IMR-90 (cell line): ENCODE measurements around the gene MEGF11. TPM values are rescaled to one million over a fixed set of nuclear protein-coding genes. Genes with fewer than 3 reads are reported as not detected.
A peak's percentile ranks its signal among the peaks of the same experiment; 100 is the strongest.
"Not testable (repeated sequence)": the region's sequence is repeated elsewhere in the genome, so short reads cannot be mapped to it uniquely, and the experiment has no call there.

Experiments
- ATAC-seq: fragments of 200-7000 bp; cut with Tn5 transposase; 2 replicates; pipeline ENCODE4 v1.9.1; 2020; ENCODE audit warnings: low read depth, mild to moderate bottlenecking, moderate library complexity
- BruUV-seq: library from RNA; stranded (reverse); fragments of 400-500 nt; replicated peaks from 2 replicates; lab custom pipeline; 2021; lab: Mats Ljungman, UMichigan
- CTCF ChIA-PET: fragments of 300-600 bp; formaldehyde crosslinking; extraction: SDS; loops from one replicate; lab custom pipeline; 2021; ENCODE audit warnings: antibody characterized with exemption; lab: Yijun Ruan, JAX
- POLR2A ChIA-PET: fragments of 300-600 bp; sonication (Branson Sonifier 250); formaldehyde crosslinking; loops from one replicate; lab custom pipeline; 2022; ENCODE audit warnings: antibody characterized with exemption; ENCODE audit not compliant: unreplicated experiment; lab: Charles Lee
- DNase-seq: peaks from one replicate; pipeline ENCODE4 v3.0.0; 2013
- H2AFZ ChIP-seq: replicated peaks from 2 replicates; pipeline ENCODE3; 2013; ENCODE audit warnings: low read length, mild to moderate bottlenecking; ENCODE audit not compliant: poor library complexity
- H2AK5ac ChIP-seq: 2 replicates; pipeline ENCODE4 v1.6.1; 2013; ENCODE audit warnings: low read depth, low read length, inconsistent platforms
- H2AK9ac ChIP-seq: replicated peaks from 2 replicates; pipeline ENCODE3; 2013; ENCODE audit warnings: mild to moderate bottlenecking, low read depth, low read length, moderate library complexity; ENCODE audit not compliant: poor library complexity
- H2BK120ac ChIP-seq: 2 replicates; pipeline ENCODE4 v1.6.1; 2013; ENCODE audit warnings: low read depth, low read length, inconsistent platforms
- H2BK15ac ChIP-seq: 3 replicates; pipeline ENCODE4 v1.6.1; 2013; ENCODE audit warnings: low read depth, low read length, inconsistent platforms
- H2BK20ac ChIP-seq: 2 replicates; pipeline ENCODE4 v1.6.1; 2013; ENCODE audit warnings: low read depth, mild to moderate bottlenecking, inconsistent platforms, low read length, moderate library complexity
- H2BK5ac ChIP-seq: 2 replicates; pipeline ENCODE4 v1.6.1; 2013; ENCODE audit warnings: mild to moderate bottlenecking, low read depth, low read length, inconsistent platforms; ENCODE audit not compliant: poor library complexity, severe bottlenecking
- H3K14ac ChIP-seq: replicated peaks from 2 replicates; pipeline ENCODE4 v1.6.1; 2013; ENCODE audit warnings: low read depth, low read length, inconsistent platforms
- H3K18ac ChIP-seq: 2 replicates; pipeline ENCODE4 v1.6.1; 2013; ENCODE audit warnings: low read depth, low read length, control low read depth
- H3K23ac ChIP-seq: 2 replicates; pipeline ENCODE4 v1.6.1; 2013; ENCODE audit warnings: low read depth, low read length, inconsistent platforms
- H3K27ac ChIP-seq: 2 replicates; pipeline ENCODE4 v1.5.1; 2013; ENCODE audit warnings: mild to moderate bottlenecking, control low read depth, low read length; ENCODE audit not compliant: insufficient read depth
- H3K27me3 ChIP-seq: 2 replicates; pipeline ENCODE4 v1.6.1; 2013; ENCODE audit warnings: low read length; ENCODE audit not compliant: control insufficient read depth, insufficient read depth
- H3K36me3 ChIP-seq: 2 replicates; pipeline ENCODE4 v1.6.1; 2013; ENCODE audit warnings: low read length, mixed read lengths; ENCODE audit not compliant: control insufficient read depth, insufficient read depth
- H3K4ac ChIP-seq: 2 replicates; pipeline ENCODE4 v1.6.1; 2013; ENCODE audit warnings: low read depth, low read length, inconsistent platforms
- H3K4me1 ChIP-seq: 2 replicates; pipeline ENCODE4 v1.6.1; 2013; ENCODE audit warnings: low read length, mixed read lengths; ENCODE audit not compliant: control insufficient read depth, insufficient read depth
- H3K4me2 ChIP-seq: 2 replicates; pipeline ENCODE4 v1.6.1; 2013; ENCODE audit warnings: low read depth, mild to moderate bottlenecking, control low read depth, low read length, moderate library complexity
- H3K4me3 ChIP-seq: 2 replicates; pipeline ENCODE4 v1.5.1; 2013; ENCODE audit warnings: low read depth, mild to moderate bottlenecking, control low read depth, low read length, moderate library complexity; ENCODE audit not compliant: insufficient read depth
- H3K56ac ChIP-seq: 2 replicates; pipeline ENCODE4 v1.6.1; 2013; ENCODE audit warnings: low read length, inconsistent platforms; ENCODE audit not compliant: insufficient read depth; ENCODE audit errors: extremely low read depth
- H3K79me1 ChIP-seq, 2 experiments: 2 replicates each; pipeline ENCODE4 v1.6.1; 2013; ENCODE audit warnings: low read length in 2 of 2, inconsistent platforms in 1 of 2, low read depth in 1 of 2
- H3K9ac ChIP-seq: 2 replicates; pipeline ENCODE4 v1.6.1; 2013; ENCODE audit warnings: low read depth, low read length, control low read depth
- H3K9me1 ChIP-seq: 2 replicates; pipeline ENCODE4 v1.6.1; 2013; ENCODE audit warnings: low read length, inconsistent platforms; ENCODE audit not compliant: insufficient read depth
- H3K9me3 ChIP-seq: 2 replicates; pipeline ENCODE4 v1.6.1; 2013; ENCODE audit warnings: low read length; ENCODE audit not compliant: control insufficient read depth, insufficient read depth
- H4K20me1 ChIP-seq: 2 replicates; pipeline ENCODE4 v1.6.1; 2013; ENCODE audit warnings: low read length, inconsistent platforms; ENCODE audit not compliant: insufficient read depth
- H4K5ac ChIP-seq: 2 replicates; pipeline ENCODE4 v1.6.1; 2013; ENCODE audit warnings: mild to moderate bottlenecking, low read depth, low read length, control low read depth
- H4K8ac ChIP-seq, 2 experiments: 2 replicates each; pipeline ENCODE4 v1.6.1; 2013; ENCODE audit warnings: low read depth in 2 of 2, low read length in 2 of 2, control low read depth in 1 of 2, inconsistent platforms in 1 of 2
- H4K91ac ChIP-seq: 2 replicates; pipeline ENCODE4 v1.6.1; 2013; ENCODE audit warnings: low read depth, low read length, inconsistent platforms; ENCODE audit not compliant: insufficient read depth
- FOS ChIP-seq: fragments of 150-350 bp; IDR thresholded peaks from 2 replicates; pipeline ENCODE4 v1.6.1; 2016; ENCODE audit warnings: low read depth, low read length
- NFE2L2 ChIP-seq: fragments of 150-350 bp; IDR thresholded peaks from 2 replicates; pipeline ENCODE4 v1.6.1; 2016; ENCODE audit warnings: low read depth, mild to moderate bottlenecking, low read length
- WGBS, 2 experiments: methylation state at CpG; one replicate each; pipeline versions ENCODE4 v1.1.5 to v1.1.7; 2013; ENCODE audit warnings: missing lambda C conversion rate in 2 of 2; ENCODE audit not compliant: insufficient read length in 1 of 2; ENCODE audit errors: extremely low coverage in 2 of 2; 5-methylcytosine and 5-hydroxymethylcytosine counted together
- dilution Hi-C: fragments of 300-500 bp; cut with HindIII; formaldehyde crosslinking; loops from one replicate; pipeline ENCODE4 v1.14.3; 2018; ENCODE audit warnings: low sequenced_read_pairs; ENCODE audit not compliant: unreplicated experiment
- in situ Hi-C: fragments of 300-500 bp; cut with MboI; formaldehyde crosslinking; loops from 3 replicates; pipeline ENCODE4 v1.14.3; 2019; ENCODE audit warnings: low sequenced_read_pairs, inconsistent platforms, mixed read lengths
- intact Hi-C: fragments of 100-400 bp; cut with micrococcal nuclease; formaldehyde crosslinking; loops from 2 replicates; pipeline ENCODE4 v1.10.0; 2022
- polyA plus RNA-seq, 3 experiments: library from polyadenylated mRNA; depleted of rRNA; stranded (reverse); fragments of >200 nt; gene quantifications; 2 replicates each; pipeline ENCODE4 v1.2.3, GENCODE V29; 2012; ENCODE audit warnings: low replicate concordance in 1 of 3
- total RNA-seq: library from RNA; depleted of rRNA; stranded (reverse); fragments of >200 nt; gene quantifications from 2 replicates; pipeline ENCODE4 v1.2.3, GENCODE V29; 2012

Gene MEGF11
- total and polyA plus RNA-seq, 2 of the 4 experiments (the other 2 are of a cell fraction), result not detected

- H3K9me1 ChIP-seq, result no peaks in the 10 kb centered on the region
- H3K9me3 ChIP-seq, result no peaks in the 10 kb centered on the region
- H3K79me1 ChIP-seq, result peaks cover 0 to 11% of the 10 kb centered on the region in 2 experiments; a peak in 2 of 4 replicates
- no peak overlapping the region for H3K23ac ChIP-seq
- H3K14ac ChIP-seq, result no peak overlapping the region
- H2AFZ ChIP-seq, result peak overlapping the region; percentile 98
- H2BK15ac ChIP-seq, result no peak overlapping the region
- no peak overlapping the region for H3K18ac ChIP-seq
- H3K9ac ChIP-seq, result no peak overlapping the region
- peak overlapping the region in 1 of 2 experiments; percentile 80; a peak in 1 of 4 replicates for H4K8ac ChIP-seq
- dilution Hi-C loops, result no loop called here
- H2AK5ac ChIP-seq, result no peak overlapping the region
- TF ChIP-seq NFE2L2 (no peak), FOS (peak; percentile 97)
- peaks cover 17% of the 10 kb centered on the region; the same call in 1 of the 2 replicates for H4K20me1 ChIP-seq
- no TSS peak for BruUV-seq
- in situ Hi-C loops, result no loop called here
- no peaks in the 10 kb centered on the region for H3K36me3 ChIP-seq
- no peak overlapping the region for H2BK5ac ChIP-seq
- no peak overlapping the region for H3K4me2 ChIP-seq
- H3K4ac ChIP-seq, result no peak overlapping the region
- ATAC-seq, result peak; percentile 46
- no peak overlapping the region for H3K56ac ChIP-seq
- ChIA-PET POLR2A (interaction anchor here (0.6 to 1.0 kb wide), 3 partner anchors 36 to 1707 kb away, joined by 3 read pairs; partner anchors contain the start of gene INTS14), CTCF (interaction anchor here (0.5 to 1.6 kb wide), 3 partner anchors 12 to 231 kb away, joined by 3 to 6 read pairs (median 4); no protein-coding TSS in a partner anchor)
- no peak overlapping the region for H2BK120ac ChIP-seq
- no peak overlapping the region for H4K91ac ChIP-seq
- H2AK9ac ChIP-seq, result peak overlapping the region; percentile 93
- 81% methylated on average over 6 of the region's 11 CpGs; no CpG with 5 or more reads in 1 of the 2 experiments for WGBS, 2 experiments
- intact Hi-C loops, result loop anchor here (1.0 kb wide), 2 partner anchors 76 to 230 kb away; partner anchors contain the start of gene DENND4A
- H3K27me3 ChIP-seq, result no peaks in the 10 kb centered on the region
- H4K5ac ChIP-seq, result no peak overlapping the region
- H3K4me3 ChIP-seq, result peak overlapping the region; percentile 58
- no peaks in the 10 kb centered on the region for H3K4me1 ChIP-seq
- H2BK20ac ChIP-seq, result no peak overlapping the region
- no peak overlapping the region for H3K27ac ChIP-seq
- no peak for DNase-seq
These were observed 384.9 kb downstream of the MEGF11 start for GRCh38 chr15:65868546-65869125.

DNA sequence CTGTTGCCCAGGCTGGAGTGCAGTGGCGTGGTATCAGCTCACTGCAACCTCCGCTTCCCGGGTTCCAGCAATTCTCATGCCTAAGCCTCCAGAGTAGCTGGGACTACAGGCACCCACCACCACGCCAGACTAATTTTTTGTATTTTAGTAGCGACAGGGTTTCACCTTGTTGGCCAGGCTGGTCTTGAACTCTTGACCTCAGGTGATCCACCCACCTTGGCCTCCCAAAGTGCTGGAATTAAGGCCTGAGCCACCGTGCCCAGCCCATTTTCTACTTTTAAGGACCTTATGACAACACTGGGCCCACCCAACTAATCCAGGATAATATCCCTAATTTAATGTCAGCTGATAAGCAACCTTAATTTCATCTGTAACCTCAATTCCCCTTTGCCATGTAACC, 385.6 kb downstream of the MEGF11 start:
- H4K20me1 ChIP-seq, H3K27me3 ChIP-seq, H3K4me1 ChIP-seq, H2AK5ac ChIP-seq, ATAC-seq, H2BK120ac ChIP-seq, H3K9me1 ChIP-seq, H3K56ac ChIP-seq, H3K9me3 ChIP-seq, H3K23ac ChIP-seq, DNase-seq, H3K9ac ChIP-seq, H3K14ac ChIP-seq, H3K4me3 ChIP-seq, H4K91ac ChIP-seq, H2AK9ac ChIP-seq, H3K36me3 ChIP-seq, H2BK15ac ChIP-seq, BruUV-seq, H3K4ac ChIP-seq, H4K8ac ChIP-seq, in situ Hi-C loops, H2AFZ ChIP-seq, H3K18ac ChIP-seq, H3K27ac ChIP-seq, H2BK20ac ChIP-seq, intact Hi-C loops, dilution Hi-C loops, H3K4me2 ChIP-seq, H2BK5ac ChIP-seq, H4K5ac ChIP-seq, H3K79me1 ChIP-seq: not testable (repeated sequence)
- CTCF ChIA-PET, result interaction anchor here (1.6 kb wide), 1 partner anchor 230 kb away, joined by 6 read pairs; no protein-coding TSS in a partner anchor
- POLR2A ChIA-PET, result interaction anchor here (0.6 kb wide), 1 partner anchor 1706 kb away, joined by 3 read pairs; no protein-coding TSS in a partner anchor
- WGBS, 2 experiments, result 86% methylated on average over 1 of the region's 6 CpGs; no CpG with 5 or more reads in 1 of the 2 experiments
